ENCODE measurements around the gene DDX60. TPM values are rescaled to one million over a fixed set of nuclear protein-coding genes. Genes with fewer than 3 reads are reported as not detected.

DDX60 gene
- total RNA-seq, 2 experiments from 2014 or later: not detected

DNA sequence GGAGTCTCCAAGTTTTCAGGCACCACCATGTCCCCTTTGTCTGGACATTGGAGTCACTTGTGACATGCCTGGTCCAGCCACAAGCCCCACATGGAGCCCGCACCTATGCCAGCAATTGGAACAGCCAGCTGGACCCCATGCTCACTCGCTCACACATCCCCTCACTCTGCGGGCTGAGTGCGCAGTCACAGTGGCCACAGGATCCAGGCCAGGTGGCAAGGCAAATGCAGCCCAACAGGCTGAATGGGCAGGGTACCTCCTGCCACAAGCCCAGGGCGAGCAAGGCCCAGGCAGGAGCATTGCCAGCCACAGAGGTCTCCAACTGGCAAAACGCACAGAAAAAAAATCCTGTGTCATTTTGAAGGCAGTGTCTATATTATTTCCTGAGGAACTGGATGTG, 144.2 kb downstream of the DDX60 start:
- H4K20me1 ChIP-seq (ENCODE audit: insufficient read depth, low read length): no peaks in the 10 kb centered on the region
- no peaks in the 10 kb centered on the region for H3K9me2 ChIP-seq (ENCODE audit: insufficient read depth, low read length)
- no peaks in the 10 kb centered on the region for H3K79me2 ChIP-seq (ENCODE audit: insufficient read depth, low read depth, low read length)
- no peak overlapping the region for H3K4me2 ChIP-seq (ENCODE audit: low read length)
- ChIA-PET CTCF (ENCODE audit: unreplicated experiment) (no interaction called here), POLR2A (interaction anchor here (0.6 kb wide), 1 partner anchor 8 kb away, joined by 3 read pairs; no protein-coding TSS in a partner anchor)
- H2AFZ ChIP-seq (ENCODE audit: low read length): no peak overlapping the region
- no peaks in the 10 kb centered on the region for H3K36me3 ChIP-seq (ENCODE audit: insufficient read depth, low read length)
- no peak for DNase-seq (ENCODE audit: low spot score)
- no TSS peak for BruUV-seq (replicated peaks)
- H3K4me3 ChIP-seq (ENCODE audit: low read depth, low read length, poor library complexity, severe bottlenecking): no peak overlapping the region
- TF ChIP-seq, protein P1, sequence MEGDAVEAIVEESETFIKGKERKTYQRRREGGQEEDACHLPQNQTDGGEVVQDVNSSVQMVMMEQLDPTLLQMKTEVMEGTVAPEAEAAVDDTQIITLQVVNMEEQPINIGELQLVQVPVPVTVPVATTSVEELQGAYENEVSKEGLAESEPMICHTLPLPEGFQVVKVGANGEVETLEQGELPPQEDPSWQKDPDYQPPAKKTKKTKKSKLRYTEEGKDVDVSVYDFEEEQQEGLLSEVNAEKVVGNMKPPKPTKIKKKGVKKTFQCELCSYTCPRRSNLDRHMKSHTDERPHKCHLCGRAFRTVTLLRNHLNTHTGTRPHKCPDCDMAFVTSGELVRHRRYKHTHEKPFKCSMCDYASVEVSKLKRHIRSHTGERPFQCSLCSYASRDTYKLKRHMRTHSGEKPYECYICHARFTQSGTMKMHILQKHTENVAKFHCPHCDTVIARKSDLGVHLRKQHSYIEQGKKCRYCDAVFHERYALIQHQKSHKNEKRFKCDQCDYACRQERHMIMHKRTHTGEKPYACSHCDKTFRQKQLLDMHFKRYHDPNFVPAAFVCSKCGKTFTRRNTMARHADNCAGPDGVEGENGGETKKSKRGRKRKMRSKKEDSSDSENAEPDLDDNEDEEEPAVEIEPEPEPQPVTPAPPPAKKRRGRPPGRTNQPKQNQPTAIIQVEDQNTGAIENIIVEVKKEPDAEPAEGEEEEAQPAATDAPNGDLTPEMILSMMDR (conservative IDR thresholded peaks at IDR 0.05; ENCODE audit: low read length): no peak
- no peak for TF ChIP-seq EZH2phosphoT487 (IDR thresholded peaks at IDR 0.05; ENCODE audit: borderline replicate concordance, low read depth, low read length)
- no peak overlapping the region for H3K27ac ChIP-seq (ENCODE audit: low read depth, low read length, poor library complexity, severe bottlenecking)
- intact Hi-C loops (cut with micrococcal nuclease; ENCODE audit: unreplicated experiment): no loop called here
- H3K4me1 ChIP-seq (ENCODE audit: insufficient read depth, low read length, poor library complexity, severe bottlenecking): no peaks in the 10 kb centered on the region
- no peaks in the 10 kb centered on the region for H3K9me3 ChIP-seq (ENCODE audit: low read length)

DNA sequence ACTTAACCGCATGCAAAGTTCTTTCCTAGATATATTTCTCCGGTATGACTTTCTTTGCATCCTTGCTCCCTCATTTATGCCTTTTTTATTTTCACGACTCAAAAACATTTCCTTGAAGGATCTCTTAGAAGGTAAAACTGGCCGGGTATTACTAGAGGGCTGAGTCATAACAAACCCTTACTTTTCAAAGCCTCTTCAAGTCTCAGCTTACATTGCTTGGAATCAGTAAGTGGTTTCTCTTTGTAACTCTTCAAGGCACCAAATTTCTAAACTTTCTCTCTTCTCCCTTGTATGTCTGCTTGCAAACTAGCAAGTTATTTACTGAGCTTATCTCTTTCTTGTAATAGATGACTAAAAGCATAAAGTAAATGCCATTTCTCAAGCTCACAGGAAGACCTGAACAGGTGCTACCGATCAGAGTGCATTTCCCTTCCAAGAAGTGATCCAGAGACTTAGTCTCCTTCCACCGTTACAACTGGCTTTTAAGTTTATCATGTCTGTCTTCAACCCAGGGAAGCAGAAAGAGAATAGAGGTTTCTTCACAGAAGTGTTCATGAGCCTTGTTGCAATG, 150.8 kb downstream of the DDX60 start:
- no peak overlapping the region for H3K4me3 ChIP-seq (ENCODE audit: low read depth, low read length, poor library complexity, severe bottlenecking)
- no peaks in the 10 kb centered on the region for H4K20me1 ChIP-seq (ENCODE audit: insufficient read depth, low read length)
- no peaks in the 10 kb centered on the region for H3K9me2 ChIP-seq (ENCODE audit: insufficient read depth, low read length)
- H3K9me3 ChIP-seq (ENCODE audit: low read length): no peaks in the 10 kb centered on the region
- H3K27ac ChIP-seq (ENCODE audit: low read depth, low read length, poor library complexity, severe bottlenecking): no peak overlapping the region
- TF ChIP-seq, protein P1 (conservative IDR thresholded peaks at IDR 0.05; ENCODE audit: low read length): no peak
- TF ChIP-seq EZH2phosphoT487 (IDR thresholded peaks at IDR 0.05; ENCODE audit: borderline replicate concordance, low read depth, low read length): no peak
- H3K36me3 ChIP-seq (ENCODE audit: insufficient read depth, low read length): no peaks in the 10 kb centered on the region
- intact Hi-C loops (cut with micrococcal nuclease; ENCODE audit: unreplicated experiment): loop anchor here (1.0 kb wide), 1 partner anchor 21 kb away; no protein-coding TSS in a partner anchor
- no peaks in the 10 kb centered on the region for H3K4me1 ChIP-seq (ENCODE audit: insufficient read depth, low read length, poor library complexity, severe bottlenecking)
- ChIA-PET POLR2A (no interaction called here), CTCF (ENCODE audit: unreplicated experiment) (no interaction called here)
- no peaks in the 10 kb centered on the region for H3K79me2 ChIP-seq (ENCODE audit: insufficient read depth, low read depth, low read length)
- no TSS peak for BruUV-seq (replicated peaks)
- no peak overlapping the region for H2AFZ ChIP-seq (ENCODE audit: low read length)
- H3K4me2 ChIP-seq (ENCODE audit: low read length): no peak overlapping the region
- DNase-seq (ENCODE audit: low spot score): no peak

Other genes with a start within 250 kb of the DDX60 start
- not detected in 2 replicates for gene ANXA10, start 226.2 kb downstream of the DDX60 start, total RNA-seq (2014; rRNA removed; shearing (Covaris generic))
- not detected in 2 replicates for gene ANXA10, start 226.2 kb downstream of the DDX60 start, total RNA-seq (2022)
- 0.15 and 0.41 TPM in 2 replicates for gene DDX60L, start 161.7 kb upstream of the DDX60 start, total RNA-seq (2014; rRNA removed; shearing (Covaris generic))
- 0.30 TPM in 1 of 2 replicates, not detected in the other for gene DDX60L, start 161.7 kb upstream of the DDX60 start, total RNA-seq (2022)
- 0.18 and 0.73 TPM in 2 replicates for gene PALLD, start 178.3 kb upstream of the DDX60 start, total RNA-seq (2014; rRNA removed; shearing (Covaris generic))
- gene PALLD, start 178.3 kb upstream of the DDX60 start, total RNA-seq (2022): 2.5 and 2.8 TPM in 2 replicates